GM04504 (cell line): ENCODE measurements around the gene SLC3A2.

Experiments
- DNase-seq: peaks from one replicate; pipeline ENCODE4 v3.0.0-alpha.2; 2012; ENCODE audit warnings: low read depth

The SLC3A2 gene

DNA sequence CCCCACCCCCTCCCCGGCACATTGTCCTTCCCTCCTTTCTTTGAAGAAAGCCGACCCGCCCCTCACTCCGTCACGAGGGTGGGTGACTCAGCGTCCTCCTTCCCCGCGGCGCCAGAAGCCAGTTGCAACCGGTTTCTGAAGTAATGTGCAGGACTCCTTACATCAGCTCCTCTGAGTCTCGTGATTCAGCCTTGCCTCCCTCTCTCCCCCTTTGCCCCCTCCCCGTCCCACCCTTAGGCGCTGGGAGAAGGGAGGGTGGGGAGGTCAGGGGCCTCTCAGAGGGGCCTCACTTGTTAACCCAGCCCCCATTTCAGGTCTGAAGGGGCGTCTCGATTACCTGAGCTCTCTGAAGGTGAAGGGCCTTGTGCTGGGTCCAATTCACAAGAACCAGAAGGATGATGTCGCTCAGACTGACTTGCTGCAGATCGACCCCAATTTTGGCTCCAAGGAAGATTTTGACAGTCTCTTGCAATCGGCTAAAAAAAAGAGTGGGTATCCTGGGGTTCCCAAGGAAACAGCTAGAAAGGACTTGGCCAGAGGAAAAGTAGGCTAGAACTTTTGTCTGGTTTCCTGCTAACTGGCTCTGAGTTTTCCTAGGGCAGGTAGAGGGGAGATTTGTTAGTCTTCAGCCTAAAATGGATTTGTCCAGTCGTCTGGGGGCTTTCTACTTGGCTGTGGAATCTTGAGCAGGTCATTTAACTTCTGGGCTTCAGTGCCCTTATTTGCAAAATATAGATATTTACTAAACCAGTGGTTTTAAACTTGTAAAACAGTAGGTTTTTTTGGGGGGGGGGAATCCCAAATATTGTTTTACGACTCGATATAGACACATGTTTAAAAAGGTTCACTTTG, 1.1 kb downstream of the SLC3A2 start:
- DNase-seq = peak; percentile 97

DNA sequence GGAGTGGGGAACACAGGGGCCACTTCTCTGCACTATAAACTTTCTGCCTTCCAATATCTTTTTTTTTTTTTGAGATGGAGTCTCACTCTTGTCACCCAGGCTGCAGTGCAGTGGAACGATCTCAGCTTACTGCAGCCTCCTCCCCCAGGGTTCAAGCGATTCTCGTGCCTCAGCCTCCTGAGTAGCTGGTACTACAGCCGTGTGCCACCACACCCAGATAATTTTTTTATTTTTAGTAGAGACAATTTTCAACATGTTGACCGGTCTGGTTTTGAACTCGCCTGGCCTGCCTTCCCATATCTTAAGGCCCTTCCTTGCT, 1.7 kb downstream of the SLC3A2 start:
- no peak for DNase-seq

DNA sequence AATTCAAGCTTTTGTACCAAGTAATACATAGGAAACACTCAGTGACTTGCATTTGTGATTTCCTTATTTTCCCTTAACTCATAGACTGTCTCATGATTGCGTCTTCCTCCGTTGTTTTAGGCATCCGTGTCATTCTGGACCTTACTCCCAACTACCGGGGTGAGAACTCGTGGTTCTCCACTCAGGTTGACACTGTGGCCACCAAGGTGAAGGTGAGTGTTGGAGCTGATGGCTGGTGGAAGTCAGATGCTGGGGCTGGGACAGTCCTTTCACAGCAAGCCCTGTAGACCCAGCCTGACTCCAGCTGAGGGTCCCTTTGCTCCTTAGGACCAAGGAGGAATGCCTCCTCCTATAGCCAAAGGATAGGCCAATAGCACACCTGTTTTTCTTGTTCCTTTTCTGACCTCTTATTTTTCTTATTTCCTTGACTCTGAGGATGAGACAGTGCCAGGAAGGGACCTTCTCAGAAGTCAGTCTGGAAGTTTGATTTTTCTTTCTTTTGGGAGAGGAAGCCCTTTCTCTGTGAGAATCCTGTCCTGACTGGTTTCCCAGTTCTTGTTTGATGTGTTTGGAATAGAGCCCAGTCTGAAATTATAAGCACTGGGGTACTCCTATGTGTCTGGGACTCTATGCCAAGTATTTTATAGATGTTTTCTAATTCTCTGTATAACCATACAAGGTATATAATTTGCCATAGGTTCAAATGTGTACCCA, 2.2 kb downstream of the SLC3A2 start:
- DNase-seq = no peak

DNA sequence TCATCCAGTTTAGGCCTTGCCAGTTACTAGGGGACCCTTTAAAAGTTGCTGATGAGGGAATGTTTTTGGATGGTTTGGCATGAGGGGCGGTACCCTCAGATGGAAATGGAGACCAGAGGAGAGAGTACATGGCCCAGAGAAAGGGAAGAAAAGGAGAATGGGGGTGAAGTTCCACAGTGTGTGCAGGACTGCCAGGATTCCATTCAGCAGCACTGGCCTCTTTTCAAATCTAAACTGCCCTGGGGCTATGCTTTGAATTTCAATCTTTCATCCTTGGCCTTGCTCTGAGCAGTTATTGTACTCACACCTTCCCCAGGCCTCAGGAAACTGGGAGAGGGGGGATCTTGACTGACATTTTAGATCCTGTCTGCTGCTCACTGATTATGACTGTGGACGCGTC, 3.0 kb downstream of the SLC3A2 start:
- no peak for DNase-seq

DNA sequence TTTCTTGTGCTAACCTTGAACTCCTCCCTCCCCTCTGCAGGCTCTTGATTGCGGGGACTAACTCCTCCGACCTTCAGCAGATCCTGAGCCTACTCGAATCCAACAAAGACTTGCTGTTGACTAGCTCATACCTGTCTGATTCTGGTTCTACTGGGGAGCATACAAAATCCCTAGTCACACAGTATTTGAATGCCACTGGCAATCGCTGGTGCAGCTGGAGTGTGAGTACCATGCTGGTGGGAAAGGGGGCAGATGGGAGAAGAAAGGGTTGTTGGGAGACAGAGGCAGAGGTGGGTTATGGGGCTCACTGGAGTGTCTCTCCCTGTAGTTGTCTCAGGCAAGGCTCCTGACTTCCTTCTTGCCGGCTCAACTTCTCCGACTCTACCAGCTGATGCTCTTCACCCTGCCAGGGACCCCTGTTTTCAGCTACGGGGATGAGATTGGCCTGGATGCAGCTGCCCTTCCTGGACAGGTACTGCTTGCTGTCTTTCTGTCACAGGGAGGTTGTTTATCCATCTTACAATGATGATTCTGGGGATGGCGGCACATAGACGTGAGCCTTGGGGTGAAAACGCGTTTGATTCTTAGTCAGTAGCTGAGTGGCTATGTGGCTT, 4.5 kb downstream of the SLC3A2 start:
- no peak for DNase-seq

DNA sequence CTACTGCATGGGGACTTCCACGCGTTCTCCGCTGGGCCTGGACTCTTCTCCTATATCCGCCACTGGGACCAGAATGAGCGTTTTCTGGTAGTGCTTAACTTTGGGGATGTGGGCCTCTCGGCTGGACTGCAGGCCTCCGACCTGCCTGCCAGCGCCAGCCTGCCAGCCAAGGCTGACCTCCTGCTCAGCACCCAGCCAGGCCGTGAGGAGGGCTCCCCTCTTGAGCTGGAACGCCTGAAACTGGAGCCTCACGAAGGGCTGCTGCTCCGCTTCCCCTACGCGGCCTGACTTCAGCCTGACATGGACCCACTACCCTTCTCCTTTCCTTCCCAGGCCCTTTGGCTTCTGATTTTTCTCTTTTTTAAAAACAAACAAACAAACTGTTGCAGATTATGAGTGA, 7.7 kb downstream of the SLC3A2 start:
- no peak for DNase-seq

DNA sequence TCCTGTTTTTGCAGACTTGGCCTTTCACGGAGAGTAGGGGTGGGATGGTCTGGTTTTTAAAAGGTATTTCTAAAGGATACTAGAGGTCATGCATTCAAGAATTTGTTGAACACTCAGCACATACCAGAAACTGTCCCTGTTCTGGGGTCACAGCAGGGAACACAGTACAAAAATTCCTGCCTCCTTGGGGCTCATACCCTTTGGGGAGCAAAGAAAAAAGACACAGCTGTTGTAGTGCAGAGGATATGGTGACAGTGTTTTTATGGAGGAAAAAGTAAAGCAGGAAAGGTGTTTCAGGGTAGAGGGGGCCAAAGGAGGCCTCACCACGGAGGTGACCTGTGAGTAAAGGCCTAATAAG, 8.4 kb downstream of the SLC3A2 start:
- DNase-seq = no peak

DNA sequence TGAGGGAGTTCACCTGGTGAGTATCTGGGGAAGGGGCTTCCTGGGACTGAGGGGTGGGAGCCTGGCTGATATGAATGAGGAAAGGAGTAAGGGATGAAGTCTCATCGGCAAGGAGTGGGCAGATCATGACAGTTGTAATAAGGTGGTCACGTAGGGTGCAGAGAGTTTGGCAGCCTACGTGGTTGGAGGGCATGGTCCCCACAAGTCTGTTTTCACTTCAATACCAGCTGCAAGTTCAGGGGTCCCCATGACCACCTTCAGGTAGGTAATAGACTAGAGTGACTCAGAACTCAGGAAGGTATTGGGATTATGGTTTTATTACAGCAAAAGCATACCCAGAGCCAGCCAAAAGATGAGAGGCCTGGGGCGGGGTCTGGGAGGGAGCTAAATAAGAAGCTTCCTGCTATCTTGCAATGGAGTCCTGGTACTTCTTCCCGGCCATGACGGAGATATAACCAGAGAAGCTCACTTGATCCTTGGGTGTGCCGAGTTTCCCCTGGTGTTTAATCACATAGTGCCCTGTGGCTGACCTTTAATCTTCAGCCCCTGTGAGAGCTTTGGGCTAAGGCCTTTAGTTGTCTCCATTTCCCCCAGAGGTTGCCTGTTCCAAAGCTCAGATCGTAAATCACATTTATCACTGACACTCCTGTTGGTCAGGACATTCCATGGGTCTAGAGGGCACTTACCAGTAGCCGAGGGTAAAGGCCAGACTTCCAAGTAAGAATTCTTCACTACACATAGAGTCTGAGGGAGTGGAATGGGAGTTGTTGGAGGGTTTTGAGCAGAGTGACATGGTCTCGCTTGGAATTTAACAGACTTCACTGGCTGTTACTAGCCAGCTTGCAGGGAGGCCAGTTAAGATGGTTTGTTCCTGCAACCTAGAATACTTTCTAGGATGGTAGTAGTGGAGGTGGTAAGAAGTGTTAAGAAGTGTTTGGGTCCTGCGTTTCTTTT, 9.1 kb downstream of the SLC3A2 start:
- DNase-seq = no peak

DNA sequence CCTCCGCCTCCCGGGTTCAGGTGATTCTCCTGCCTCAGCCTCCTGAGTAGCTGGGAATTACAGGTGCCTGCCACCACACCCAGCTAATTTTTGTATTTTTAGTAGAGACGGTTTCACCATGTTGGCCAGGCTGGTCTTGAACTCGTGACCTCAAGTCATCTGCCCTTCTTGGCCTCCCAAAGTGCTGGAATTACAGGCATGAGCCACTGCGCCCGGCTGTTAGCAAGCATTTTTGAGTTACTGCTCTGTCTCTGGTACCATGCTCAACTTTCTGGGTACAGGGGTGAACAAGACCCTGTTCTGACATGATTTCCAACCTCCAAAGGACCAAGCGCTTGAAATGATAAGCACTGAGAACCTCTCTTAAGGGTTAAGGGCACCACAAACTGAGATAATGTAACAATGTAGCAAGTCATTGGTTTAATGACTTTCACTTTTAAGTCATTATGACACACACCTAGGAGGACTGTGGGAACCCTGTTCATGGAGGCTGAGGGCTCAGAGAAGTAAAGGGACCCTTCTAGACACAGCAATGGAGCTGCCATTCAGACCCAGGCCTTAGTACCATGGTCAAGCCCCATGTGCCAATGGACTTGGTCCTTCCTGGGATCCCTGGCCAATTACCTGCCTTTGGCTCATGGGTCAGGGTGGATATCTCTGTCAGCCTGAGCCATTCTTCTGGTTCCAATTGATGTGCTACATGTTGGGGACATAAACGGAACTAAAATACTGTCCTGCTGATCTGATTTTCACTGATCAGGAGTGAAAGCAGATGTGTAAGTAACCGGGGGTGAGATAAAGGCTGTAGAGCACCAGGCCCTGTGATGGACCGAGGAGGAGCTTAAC, 11.6 kb downstream of the SLC3A2 start:
- no peak for DNase-seq

DNA sequence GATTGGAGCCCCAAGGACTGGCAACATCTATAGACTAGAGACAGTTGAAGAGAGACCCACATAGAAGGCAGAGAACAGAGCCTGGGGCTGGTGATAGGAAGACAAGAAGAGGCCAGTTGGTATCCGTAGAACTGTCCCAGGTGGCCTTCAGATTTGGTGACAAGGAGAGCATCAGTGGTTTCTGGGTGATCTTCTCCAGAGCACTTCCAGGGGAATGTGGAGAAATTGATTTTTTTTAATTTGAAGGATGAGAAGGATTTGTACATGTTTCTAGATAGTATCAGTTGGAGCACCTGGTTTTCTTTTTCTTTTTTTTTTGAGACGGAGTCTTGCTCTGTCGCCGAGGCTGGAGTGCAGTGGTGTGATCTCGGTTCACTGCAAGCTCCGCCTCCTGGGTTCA, 14.8 kb downstream of the SLC3A2 start:
- no peak for DNase-seq

DNA sequence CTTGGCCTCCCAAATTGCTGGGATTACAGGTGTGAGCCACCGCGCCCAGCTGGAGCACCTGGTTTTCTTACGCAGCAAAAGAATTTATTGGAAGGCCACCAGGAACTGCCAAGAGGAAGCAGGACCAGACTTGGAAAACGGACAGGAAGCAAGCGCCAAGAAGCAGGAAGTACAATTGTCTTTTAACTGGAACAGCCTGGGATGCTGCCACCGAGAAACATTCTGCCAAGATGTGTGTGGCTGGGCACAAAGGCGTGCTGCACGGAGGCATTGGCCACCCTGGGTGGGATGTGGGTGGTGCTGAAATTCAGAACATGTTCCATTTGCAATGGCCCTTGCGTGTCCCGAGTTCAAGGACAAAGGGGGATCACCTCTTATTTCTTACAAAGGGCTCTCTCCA, 15.4 kb downstream of the SLC3A2 start:
- no peak for DNase-seq

DNA sequence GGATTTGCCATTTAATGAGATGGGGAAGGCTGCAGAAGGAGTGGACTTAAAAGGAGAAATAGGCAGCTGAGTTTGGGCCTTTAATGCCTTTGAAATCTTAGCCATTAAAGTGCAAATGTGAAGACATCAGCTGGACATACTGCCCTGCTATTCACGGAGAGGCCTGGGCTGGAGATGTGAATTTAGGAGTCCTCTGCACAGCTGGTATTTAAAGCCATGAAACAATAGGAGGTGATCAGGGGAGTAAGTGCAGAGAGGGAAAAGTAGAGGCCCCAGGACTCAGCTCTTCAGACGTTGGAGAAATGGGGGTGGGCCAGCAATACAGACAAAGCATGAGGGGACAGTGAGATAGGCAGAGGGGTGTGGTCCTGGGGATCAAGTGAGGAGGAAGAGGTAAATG, 16.6 kb downstream of the SLC3A2 start:
- no peak for DNase-seq

DNA sequence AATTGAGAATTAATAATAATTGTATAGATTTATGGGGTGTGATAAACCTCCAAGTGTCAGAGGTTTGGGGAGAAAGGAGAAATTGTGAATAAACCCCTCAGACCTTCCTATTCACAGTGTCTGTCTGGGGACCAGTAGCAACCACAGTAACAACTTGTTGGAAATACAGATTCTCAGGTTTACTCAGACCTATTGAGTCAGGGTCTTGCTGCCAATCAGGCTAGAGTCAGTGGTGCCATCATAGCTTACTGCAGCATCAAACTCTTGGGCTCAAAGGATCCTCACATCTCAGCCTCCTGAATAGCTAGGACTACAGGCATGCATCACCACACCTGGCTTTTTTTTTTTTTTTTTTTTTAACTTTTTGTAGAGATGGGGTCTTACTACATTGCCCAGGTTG, 17.3 kb downstream of the SLC3A2 start:
- DNase-seq = no peak

DNA sequence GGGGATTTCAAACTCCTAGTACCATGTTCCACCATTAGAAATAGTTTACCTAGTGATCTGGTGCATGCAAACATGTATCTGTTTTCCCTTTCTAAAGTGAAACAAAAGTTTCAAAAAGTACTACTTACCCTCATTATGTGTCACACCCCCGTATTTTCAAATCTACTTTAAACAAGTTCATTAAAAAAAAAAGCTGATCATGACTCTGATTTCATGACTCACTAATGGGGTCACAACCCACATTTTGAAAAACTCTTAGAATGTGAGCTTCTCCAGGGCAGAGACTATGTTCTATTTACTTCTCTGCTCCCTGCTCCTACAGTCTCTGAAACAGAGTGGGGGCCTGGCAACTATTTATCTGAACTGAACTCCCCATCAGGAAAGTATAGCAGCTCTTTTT, 22.2 kb downstream of the SLC3A2 start:
- no peak for DNase-seq

DNA sequence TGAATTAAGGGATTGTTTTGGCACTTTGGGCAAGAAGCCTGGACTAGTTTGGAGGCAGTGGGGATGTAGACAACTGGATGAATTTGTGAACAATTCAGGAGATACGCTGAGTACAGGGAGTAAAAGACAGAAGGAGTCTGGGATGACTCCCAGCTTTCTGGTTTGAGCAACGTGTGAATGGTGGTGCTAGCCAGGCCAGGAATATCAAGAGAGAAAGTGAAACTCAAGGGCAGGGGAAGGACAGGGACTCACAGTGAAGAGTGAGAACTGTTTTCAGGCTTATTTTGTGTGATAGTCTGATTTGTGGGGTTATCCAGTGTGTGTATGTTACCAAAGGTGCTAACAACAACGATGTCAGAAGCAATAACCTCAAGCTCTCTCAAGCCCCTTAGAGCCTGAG, 24.6 kb downstream of the SLC3A2 start:
- no peak for DNase-seq

DNA sequence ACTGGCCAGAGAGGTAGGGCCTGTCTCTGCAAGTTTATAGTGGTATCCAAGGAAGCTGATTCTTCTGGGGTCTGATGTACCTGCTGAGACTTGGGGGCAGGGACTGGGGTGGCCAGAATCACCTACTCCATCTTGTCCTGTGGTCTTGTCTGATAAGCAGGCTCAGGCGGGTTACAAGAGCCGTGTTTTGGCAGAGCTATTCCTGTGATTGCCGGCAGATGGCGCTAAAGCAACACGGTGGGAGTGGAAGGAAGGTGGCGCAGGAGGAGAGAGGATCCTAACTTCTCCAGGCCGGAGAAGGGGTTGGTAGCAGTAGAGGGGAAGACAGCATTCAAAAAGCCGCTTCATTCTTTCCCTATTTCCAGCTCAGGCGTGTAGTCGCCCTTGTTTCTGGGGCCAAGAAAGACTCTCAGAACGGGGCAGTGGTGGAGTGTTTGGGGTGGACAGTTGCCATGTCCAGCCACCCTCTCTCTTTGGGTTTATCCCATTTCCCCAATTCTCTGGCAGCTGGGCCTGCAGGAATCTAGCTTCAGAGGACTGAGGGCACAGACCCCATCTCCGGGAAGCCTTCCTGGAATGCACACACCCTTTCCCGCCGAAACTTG, 25.3 kb downstream of the SLC3A2 start:
- peak; percentile 58 for DNase-seq

DNA sequence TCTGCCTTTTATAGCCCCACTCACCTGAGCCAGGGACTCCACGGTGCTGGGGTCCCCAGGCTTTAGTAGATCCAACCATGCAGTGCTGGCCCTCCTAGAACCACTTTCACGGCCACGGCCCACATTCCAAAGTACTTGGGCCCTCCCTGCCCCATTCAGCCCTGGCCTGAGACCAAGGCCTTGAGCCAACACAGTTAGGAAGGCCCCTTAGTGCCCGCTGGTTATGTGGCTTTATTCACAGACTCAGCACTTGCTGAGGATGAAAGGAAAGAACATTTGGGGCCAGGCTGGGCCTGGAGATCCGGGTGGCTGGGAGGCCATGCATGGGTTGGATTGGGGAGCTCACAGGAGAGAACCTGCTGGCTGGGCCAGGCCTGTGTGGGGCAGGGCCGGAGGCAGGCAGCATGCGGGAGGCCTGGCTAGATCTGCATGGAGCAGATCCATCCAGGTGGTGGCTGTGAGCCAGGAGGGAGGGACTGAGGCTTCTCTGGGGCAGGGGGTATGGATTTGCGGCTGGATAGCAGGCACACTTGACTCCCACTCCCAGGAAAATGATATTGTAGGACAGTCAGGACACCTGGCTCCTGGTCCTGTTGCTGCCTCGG, 27.9 kb downstream of the SLC3A2 start:
- no peak for DNase-seq

DNA sequence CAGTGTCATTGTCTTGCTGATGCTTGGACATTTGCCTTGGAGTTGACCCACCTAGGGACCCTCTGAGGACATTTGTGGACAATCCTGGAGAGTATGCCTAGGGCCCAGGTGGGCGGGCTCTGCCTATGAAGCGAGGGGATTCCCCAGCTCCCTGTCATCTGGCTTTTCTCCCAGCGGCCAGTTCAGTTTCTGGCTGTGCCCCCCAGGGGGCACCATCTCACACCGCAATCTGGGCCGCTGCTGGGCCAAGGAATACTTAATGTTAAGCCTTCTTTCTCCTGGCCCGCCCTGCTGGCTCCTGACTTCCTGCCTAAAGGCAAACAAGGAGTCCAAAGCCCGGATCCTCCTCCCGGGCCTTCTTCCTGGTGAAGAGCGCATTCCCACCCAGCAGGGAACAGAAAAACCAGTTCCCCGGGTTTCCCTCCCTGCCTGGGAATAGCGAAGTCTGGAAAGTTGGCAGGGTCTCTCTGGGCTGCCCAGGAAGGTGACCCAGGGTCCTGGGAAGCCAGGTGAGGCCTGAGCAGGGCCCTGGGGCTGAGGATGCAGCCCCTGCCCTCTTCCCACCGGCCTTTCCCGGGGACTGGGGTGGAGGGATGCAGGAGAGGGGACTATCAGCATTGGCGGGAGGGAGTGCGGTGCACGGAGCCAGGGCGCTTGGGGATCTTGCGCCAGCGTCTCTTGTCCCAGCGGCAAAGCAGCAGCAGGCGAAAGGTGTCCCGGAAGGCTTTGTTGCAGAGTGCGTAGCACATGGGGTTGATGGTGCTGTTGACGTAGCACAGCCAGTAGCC, 28.6 kb downstream of the SLC3A2 start:
- no peak for DNase-seq

DNA sequence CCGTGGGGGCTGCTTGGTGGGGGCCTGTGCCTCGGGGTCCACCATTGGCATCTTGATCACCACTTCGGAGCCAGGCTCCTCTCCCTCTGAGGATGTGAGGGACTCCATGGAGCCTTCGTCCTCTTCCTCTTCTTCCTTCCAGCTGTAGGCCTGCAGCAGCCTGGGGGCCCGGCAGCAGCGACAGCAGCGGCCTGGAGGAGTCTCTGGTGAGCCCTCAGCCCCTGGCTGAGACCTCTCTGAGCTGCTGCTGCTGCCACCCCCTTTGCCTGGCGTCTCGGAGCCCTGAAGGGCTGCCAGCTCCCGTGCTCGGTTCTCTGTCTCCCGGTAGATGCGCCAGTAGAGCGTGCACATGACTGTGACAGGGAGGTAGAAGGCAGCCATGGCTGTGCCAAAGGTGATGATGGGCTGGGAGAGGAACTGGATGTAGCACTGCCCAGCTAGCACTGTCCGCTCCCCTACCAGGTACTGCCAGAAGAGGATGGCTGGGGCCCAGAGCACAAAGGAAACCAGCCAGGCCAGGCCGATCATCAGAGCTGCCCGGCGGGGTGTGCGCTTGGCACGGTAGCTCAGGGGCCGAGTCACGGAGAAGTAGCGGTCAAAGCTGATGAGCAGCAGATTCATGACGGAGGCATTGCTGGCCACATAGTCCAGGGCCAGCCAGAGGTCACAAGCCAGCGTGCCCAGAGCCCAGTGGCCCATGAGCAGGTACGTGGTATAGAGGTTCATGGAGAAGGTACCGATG, 29.6 kb downstream of the SLC3A2 start:
- no peak for DNase-seq
